ENCODE data around the gene CRACR2A. TPM values are rescaled to one million over a fixed set of nuclear protein-coding genes. Genes with fewer than 3 reads are reported as not detected.

The CRACR2A gene
- total RNA-seq, 1 donor from 2014 or later = 0.82 TPM

DNA sequence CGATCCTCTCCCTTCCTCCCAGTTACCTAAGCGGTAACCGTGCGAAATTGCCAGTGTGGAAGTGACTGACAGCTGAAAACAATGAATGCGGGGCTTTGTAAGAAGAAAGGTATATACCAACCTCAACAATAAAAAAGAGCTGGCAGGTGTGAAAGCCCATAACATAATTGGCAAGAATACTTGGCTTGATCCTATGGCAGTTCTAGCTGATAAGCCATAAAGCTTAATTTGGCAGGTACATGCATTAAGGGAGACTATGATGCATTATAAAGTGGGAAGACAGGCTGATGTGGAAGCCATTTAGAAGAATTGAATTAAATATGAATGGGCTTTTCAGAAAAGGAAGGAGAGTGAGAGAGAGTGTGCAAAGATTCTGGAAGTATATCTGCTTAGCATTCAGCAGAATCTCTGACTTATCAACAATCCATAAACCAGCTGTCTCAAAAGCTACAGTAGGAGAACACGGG is 71.3 kb downstream of the CRACR2A start:
- Mint-ChIP-seq H3K4me3 (ENCODE audit: unreplicated experiment) (no peak overlapping the region), H3K36me3 (ENCODE audit: low read depth) (no peaks in the 10 kb centered on the region), H3K27ac (ENCODE audit: unreplicated experiment) (no peak overlapping the region), H3K4me1 (ENCODE audit: low read depth) (no peaks in the 10 kb centered on the region), H3K9me3 (ENCODE audit: low read depth) (no peaks in the 10 kb centered on the region), H3K27me3 (ENCODE audit: low read depth) (peaks cover 3% of the 10 kb centered on the region)
- TF ChIP-seq, protein P1, sequence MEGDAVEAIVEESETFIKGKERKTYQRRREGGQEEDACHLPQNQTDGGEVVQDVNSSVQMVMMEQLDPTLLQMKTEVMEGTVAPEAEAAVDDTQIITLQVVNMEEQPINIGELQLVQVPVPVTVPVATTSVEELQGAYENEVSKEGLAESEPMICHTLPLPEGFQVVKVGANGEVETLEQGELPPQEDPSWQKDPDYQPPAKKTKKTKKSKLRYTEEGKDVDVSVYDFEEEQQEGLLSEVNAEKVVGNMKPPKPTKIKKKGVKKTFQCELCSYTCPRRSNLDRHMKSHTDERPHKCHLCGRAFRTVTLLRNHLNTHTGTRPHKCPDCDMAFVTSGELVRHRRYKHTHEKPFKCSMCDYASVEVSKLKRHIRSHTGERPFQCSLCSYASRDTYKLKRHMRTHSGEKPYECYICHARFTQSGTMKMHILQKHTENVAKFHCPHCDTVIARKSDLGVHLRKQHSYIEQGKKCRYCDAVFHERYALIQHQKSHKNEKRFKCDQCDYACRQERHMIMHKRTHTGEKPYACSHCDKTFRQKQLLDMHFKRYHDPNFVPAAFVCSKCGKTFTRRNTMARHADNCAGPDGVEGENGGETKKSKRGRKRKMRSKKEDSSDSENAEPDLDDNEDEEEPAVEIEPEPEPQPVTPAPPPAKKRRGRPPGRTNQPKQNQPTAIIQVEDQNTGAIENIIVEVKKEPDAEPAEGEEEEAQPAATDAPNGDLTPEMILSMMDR (IDR thresholded peaks at IDR 0.05) = no peak
- no peak for DNase-seq (ENCODE audit: low spot score)

- H3K36me3 Mint-ChIP-seq (ENCODE audit: low read depth) = no peaks in the 10 kb centered on the region
- H3K27me3 Mint-ChIP-seq (ENCODE audit: low read depth) = no peaks in the 10 kb centered on the region
- H3K9me3 Mint-ChIP-seq (ENCODE audit: low read depth) = no peaks in the 10 kb centered on the region
- no peak overlapping the region for H3K27ac Mint-ChIP-seq (ENCODE audit: unreplicated experiment)
- H3K4me3 Mint-ChIP-seq (ENCODE audit: unreplicated experiment) = no peak overlapping the region
- no peak for DNase-seq (ENCODE audit: low spot score)
- no peaks in the 10 kb centered on the region for H3K4me1 Mint-ChIP-seq (ENCODE audit: low read depth)
- TF ChIP-seq, protein P1 (IDR thresholded peaks at IDR 0.05) = peak; percentile 42
These were observed 71.9 kb downstream of the CRACR2A start for GRCh38 chr12:3680919-3681594.

GRCh38 chr12:3679831-3680230 is 73.1 kb downstream of the CRACR2A start:
- H3K9me3 Mint-ChIP-seq (ENCODE audit: low read depth) = no peaks in the 10 kb centered on the region
- H3K36me3 Mint-ChIP-seq (ENCODE audit: low read depth) = no peaks in the 10 kb centered on the region
- H3K27me3 Mint-ChIP-seq (ENCODE audit: low read depth) = no peaks in the 10 kb centered on the region
- H3K4me1 Mint-ChIP-seq (ENCODE audit: low read depth) = no peaks in the 10 kb centered on the region
- H3K27ac Mint-ChIP-seq (ENCODE audit: unreplicated experiment) = no peak overlapping the region
- TF ChIP-seq, protein P1 (IDR thresholded peaks at IDR 0.05) = no peak
- H3K4me3 Mint-ChIP-seq (ENCODE audit: unreplicated experiment) = no peak overlapping the region
- DNase-seq (ENCODE audit: low spot score) = no peak

- DNase-seq (ENCODE audit: low spot score) = no peak
- no peak overlapping the region for H3K4me3 Mint-ChIP-seq (ENCODE audit: unreplicated experiment)
- H3K27ac Mint-ChIP-seq (ENCODE audit: unreplicated experiment) = no peak overlapping the region
- TF ChIP-seq, protein P1 (IDR thresholded peaks at IDR 0.05) = no peak
- no peaks in the 10 kb centered on the region for H3K4me1 Mint-ChIP-seq (ENCODE audit: low read depth)
- H3K27me3 Mint-ChIP-seq (ENCODE audit: low read depth) = peaks cover 2% of the 10 kb centered on the region
- no peaks in the 10 kb centered on the region for H3K9me3 Mint-ChIP-seq (ENCODE audit: low read depth)
- H3K36me3 Mint-ChIP-seq (ENCODE audit: low read depth) = no peaks in the 10 kb centered on the region
These were observed 75.3 kb downstream of the CRACR2A start for GRCh38 chr12:3677609-3678008.

DNA sequence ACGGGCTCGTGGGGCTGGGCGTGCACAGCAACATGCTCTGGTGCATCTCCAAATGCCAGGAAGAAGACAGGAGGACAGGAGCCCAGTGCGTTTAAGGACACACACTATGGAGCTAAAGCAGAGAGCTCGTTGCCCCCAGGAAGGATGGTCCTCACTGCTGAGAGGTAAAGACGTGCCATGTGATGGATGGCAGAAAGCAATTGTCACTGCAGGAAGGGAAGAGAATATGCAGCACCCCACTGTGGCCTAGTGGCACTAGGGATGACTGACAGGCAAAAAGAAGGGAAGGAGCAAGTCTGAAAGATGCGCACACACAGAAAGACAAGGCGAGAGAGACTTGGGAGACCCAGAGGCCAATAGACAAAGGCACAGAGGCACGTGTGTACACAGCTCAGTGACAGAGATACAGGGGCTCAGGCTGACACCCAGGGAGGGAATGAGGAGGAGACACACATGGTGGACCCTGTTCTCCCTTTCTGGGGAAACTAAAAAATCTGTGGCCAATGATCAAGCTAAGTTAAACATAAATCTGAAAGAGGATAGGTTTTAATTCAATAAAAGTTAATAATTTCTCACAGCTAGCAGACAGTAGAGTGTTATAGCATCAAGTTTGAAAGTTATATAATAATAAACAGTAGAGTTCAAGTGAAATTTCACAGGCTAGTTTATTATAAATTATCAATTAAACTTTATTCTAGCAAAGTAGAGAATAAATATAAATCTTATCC is 78.8 kb downstream of the CRACR2A start:
- Mint-ChIP-seq H3K4me1 (ENCODE audit: low read depth) (no peaks in the 10 kb centered on the region), H3K9me3 (ENCODE audit: low read depth) (no peaks in the 10 kb centered on the region), H3K4me3 (ENCODE audit: unreplicated experiment) (no peak overlapping the region), H3K36me3 (ENCODE audit: low read depth) (no peaks in the 10 kb centered on the region), H3K27ac (ENCODE audit: unreplicated experiment) (no peak overlapping the region), H3K27me3 (ENCODE audit: low read depth) (peaks cover 2% of the 10 kb centered on the region)
- no peak for DNase-seq (ENCODE audit: low spot score)
- TF ChIP-seq, protein P1 (IDR thresholded peaks at IDR 0.05) = no peak
